ENCODE measurements around the gene ADAMTS18.

ADAMTS18 gene

DNA sequence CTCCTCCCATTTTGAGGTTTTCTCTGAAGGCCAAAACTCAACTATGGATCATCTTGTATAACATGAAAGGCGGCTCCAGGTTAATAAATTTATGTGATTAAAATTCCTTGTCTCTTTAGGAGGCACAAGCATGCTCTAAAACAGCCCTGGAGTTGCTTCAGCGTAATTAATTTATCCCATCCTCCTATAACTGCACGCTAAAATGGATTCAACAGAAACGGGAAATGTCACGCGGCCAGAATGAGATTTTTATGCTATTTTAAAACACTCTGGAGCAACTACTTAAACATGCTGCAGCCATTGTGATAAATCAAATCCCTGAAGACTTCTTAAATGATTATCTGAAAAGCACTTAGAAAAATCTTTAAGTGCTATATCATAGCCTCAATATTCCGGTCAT lies 106.6 kb downstream of the ADAMTS18 start:
- Histone ChIP-seq H3K27me3 (ENCODE audit: control insufficient read depth, insufficient read depth, low read length) (no peaks in the 10 kb centered on the region), H3K4me3 (ENCODE audit: low read depth, low read length) (no peak overlapping the region), H3K4me1 (no peaks in the 10 kb centered on the region), H2AFZ (no peak overlapping the region), H3K79me2 (no peaks in the 10 kb centered on the region), H3K9ac (no peak overlapping the region), H3K27ac (no peak overlapping the region), H3K36me3 (ENCODE audit: control insufficient read depth, insufficient read depth, low read length) (no peaks in the 10 kb centered on the region), H3K9me3 (ENCODE audit: control insufficient read depth, low read length) (no peaks in the 10 kb centered on the region), H3K4me2 (ENCODE audit: low read length) (no peak overlapping the region)
- TF ChIP-seq, protein P1, sequence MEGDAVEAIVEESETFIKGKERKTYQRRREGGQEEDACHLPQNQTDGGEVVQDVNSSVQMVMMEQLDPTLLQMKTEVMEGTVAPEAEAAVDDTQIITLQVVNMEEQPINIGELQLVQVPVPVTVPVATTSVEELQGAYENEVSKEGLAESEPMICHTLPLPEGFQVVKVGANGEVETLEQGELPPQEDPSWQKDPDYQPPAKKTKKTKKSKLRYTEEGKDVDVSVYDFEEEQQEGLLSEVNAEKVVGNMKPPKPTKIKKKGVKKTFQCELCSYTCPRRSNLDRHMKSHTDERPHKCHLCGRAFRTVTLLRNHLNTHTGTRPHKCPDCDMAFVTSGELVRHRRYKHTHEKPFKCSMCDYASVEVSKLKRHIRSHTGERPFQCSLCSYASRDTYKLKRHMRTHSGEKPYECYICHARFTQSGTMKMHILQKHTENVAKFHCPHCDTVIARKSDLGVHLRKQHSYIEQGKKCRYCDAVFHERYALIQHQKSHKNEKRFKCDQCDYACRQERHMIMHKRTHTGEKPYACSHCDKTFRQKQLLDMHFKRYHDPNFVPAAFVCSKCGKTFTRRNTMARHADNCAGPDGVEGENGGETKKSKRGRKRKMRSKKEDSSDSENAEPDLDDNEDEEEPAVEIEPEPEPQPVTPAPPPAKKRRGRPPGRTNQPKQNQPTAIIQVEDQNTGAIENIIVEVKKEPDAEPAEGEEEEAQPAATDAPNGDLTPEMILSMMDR (IDR thresholded peaks at IDR 0.05), result no peak

DNA sequence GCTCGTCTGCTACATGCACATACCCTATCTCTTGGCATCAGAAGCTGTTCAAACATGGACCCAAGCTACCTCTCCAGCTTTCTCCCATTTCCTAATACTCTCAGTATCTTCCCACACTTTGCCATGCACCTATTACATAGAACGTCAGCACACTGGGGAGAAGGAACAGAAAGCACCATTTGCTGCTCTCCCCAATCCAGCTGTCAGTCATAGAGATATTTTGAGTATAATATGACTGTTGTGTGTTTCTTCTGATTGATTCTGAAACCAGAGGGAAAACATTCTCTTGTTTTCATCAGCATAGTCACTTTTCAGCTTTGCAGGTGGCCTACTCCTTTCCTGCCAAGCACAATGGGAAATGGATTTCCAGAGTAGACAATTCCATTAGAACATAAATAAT lies 107.1 kb downstream of the ADAMTS18 start:
- H3K4me1 ChIP-seq, result no peaks in the 10 kb centered on the region
- H3K79me2 ChIP-seq, result no peaks in the 10 kb centered on the region
- TF ChIP-seq, protein P1 (IDR thresholded peaks at IDR 0.05), result no peak

DNA sequence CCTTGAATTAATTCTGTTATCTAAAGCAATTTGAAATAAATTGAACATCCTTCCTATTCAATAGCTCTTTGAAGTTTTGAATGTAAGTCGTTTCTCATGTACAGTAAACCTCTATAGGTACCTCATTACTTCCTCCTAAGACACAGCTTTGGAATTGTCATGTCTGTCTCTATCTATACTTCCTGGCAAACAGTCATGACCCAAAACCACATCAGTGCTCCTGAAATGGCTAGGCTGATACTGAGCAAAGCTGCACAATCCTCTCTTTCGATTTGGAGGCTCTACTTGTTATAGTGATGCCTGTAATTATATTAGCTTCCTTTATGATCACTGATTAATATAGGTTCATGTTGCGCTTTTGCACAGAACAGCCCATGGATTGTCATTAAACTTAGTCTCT lies 110.1 kb downstream of the ADAMTS18 start:
- TF ChIP-seq, protein P1 (IDR thresholded peaks at IDR 0.05), result no peak
- Histone ChIP-seq H3K9ac (no peak overlapping the region), H3K9me3 (ENCODE audit: control insufficient read depth, low read length) (no peaks in the 10 kb centered on the region), H3K4me3 (ENCODE audit: low read depth, low read length) (no peak overlapping the region), H3K36me3 (ENCODE audit: control insufficient read depth, insufficient read depth, low read length) (no peaks in the 10 kb centered on the region), H3K27me3 (ENCODE audit: control insufficient read depth, insufficient read depth, low read length) (no peaks in the 10 kb centered on the region), H3K4me2 (ENCODE audit: low read length) (no peak overlapping the region), H2AFZ (no peak overlapping the region), H3K27ac (no peak overlapping the region), H3K4me1 (no peaks in the 10 kb centered on the region), H3K79me2 (no peaks in the 10 kb centered on the region)

More for the DNA sequence above, 107.1 kb downstream of the ADAMTS18 start:
- no peak overlapping the region for H3K4me2 ChIP-seq (ENCODE audit: low read length)
- no peaks in the 10 kb centered on the region for H3K9me3 ChIP-seq (ENCODE audit: control insufficient read depth, low read length)
- no peaks in the 10 kb centered on the region for H3K27me3 ChIP-seq (ENCODE audit: control insufficient read depth, insufficient read depth, low read length)
- no peak overlapping the region for H3K9ac ChIP-seq
- no peak overlapping the region for H3K4me3 ChIP-seq (ENCODE audit: low read depth, low read length)
- no peak overlapping the region for H2AFZ ChIP-seq
- no peaks in the 10 kb centered on the region for H3K36me3 ChIP-seq (ENCODE audit: control insufficient read depth, insufficient read depth, low read length)
- H3K27ac ChIP-seq, result no peak overlapping the region

DNA sequence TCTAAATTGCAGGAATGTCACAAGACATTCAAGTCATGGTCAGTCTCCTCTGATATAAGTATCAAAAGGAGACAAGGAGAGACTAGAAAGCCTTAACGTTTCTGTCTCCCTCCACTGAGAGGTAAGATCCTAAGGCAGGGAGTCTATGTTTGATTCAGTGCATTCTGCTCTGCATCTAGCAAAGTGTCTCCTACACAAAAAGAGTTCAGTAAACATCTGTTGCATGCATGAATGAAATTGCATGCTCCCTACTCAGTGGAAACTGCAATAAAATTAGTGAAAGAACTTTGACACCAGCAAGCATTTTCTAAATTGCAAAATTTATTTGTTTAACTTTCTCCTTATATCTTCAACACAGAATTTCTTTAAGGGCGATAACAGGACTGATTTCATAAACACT lies 111.1 kb downstream of the ADAMTS18 start:
- no peaks in the 10 kb centered on the region for H3K9me3 ChIP-seq (ENCODE audit: control insufficient read depth, low read length)
- H3K27me3 ChIP-seq (ENCODE audit: control insufficient read depth, insufficient read depth, low read length), result no peaks in the 10 kb centered on the region
- no peak overlapping the region for H3K9ac ChIP-seq
- H3K4me3 ChIP-seq (ENCODE audit: low read depth, low read length), result no peak overlapping the region
- H3K4me2 ChIP-seq (ENCODE audit: low read length), result no peak overlapping the region
- no peak overlapping the region for H2AFZ ChIP-seq
- H3K36me3 ChIP-seq (ENCODE audit: control insufficient read depth, insufficient read depth, low read length), result no peaks in the 10 kb centered on the region
- H3K4me1 ChIP-seq, result no peaks in the 10 kb centered on the region
- TF ChIP-seq, protein P1 (IDR thresholded peaks at IDR 0.05), result no peak
- H3K79me2 ChIP-seq, result no peaks in the 10 kb centered on the region
- H3K27ac ChIP-seq, result no peak overlapping the region

DNA sequence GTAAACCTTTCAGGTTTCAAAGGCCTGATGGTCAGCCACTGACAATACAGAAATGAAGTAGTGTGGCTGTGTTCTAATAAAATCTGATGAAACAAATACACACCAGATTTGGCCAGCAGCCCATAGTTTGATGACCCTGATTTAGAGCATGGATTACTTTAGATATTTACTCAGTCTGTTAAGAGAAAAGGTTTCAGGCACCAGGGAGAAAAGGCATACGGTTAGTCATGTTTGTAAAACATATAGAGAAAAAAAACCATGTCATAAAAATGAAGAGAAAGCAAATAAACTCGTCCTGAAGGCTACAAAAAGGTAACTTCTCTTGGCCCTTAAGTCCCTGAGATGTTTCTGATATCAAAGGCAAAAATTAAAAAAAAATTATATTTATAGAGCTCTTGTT lies 112.1 kb downstream of the ADAMTS18 start:
- Histone ChIP-seq H3K9me3 (ENCODE audit: control insufficient read depth, low read length) (no peaks in the 10 kb centered on the region), H3K4me3 (ENCODE audit: low read depth, low read length) (no peak overlapping the region), H3K27ac (no peak overlapping the region), H3K79me2 (no peaks in the 10 kb centered on the region), H3K27me3 (ENCODE audit: control insufficient read depth, insufficient read depth, low read length) (no peaks in the 10 kb centered on the region), H3K4me1 (no peaks in the 10 kb centered on the region), H3K4me2 (ENCODE audit: low read length) (no peak overlapping the region), H2AFZ (no peak overlapping the region), H3K9ac (no peak overlapping the region), H3K36me3 (ENCODE audit: control insufficient read depth, insufficient read depth, low read length) (no peaks in the 10 kb centered on the region)
- TF ChIP-seq, protein P1 (IDR thresholded peaks at IDR 0.05), result no peak
